ENCODE results near the gene SP3.

DNA sequence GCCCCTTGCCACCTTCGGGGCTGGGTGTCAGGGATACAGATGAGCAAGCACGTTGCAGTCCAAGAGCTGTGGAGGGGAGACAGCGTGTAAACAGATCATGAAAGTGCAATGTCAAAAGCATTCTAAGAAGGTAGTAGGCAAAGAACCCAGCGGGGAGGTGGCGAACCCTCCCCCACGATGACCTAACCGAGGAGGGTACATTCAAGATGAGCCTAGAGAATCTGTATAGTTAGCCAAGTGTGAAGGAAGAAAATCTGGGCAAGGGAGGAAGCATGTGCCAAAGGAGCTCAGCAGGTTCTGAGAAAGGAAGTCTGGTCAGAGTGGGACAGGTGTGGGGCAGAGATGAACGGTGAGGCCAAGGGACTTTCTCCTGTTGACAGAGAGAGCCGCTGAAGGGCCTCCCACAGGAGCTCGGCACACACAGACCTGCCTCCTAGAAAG lies 106.9 kb downstream of the SP3 start:
- TF ChIP-seq, protein P1, sequence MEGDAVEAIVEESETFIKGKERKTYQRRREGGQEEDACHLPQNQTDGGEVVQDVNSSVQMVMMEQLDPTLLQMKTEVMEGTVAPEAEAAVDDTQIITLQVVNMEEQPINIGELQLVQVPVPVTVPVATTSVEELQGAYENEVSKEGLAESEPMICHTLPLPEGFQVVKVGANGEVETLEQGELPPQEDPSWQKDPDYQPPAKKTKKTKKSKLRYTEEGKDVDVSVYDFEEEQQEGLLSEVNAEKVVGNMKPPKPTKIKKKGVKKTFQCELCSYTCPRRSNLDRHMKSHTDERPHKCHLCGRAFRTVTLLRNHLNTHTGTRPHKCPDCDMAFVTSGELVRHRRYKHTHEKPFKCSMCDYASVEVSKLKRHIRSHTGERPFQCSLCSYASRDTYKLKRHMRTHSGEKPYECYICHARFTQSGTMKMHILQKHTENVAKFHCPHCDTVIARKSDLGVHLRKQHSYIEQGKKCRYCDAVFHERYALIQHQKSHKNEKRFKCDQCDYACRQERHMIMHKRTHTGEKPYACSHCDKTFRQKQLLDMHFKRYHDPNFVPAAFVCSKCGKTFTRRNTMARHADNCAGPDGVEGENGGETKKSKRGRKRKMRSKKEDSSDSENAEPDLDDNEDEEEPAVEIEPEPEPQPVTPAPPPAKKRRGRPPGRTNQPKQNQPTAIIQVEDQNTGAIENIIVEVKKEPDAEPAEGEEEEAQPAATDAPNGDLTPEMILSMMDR (conservative IDR thresholded peaks at IDR 0.05; ENCODE audit: low read depth, low read length): no peak
- no peak for TF ChIP-seq EZH2 (IDR thresholded peaks at IDR 0.05; ENCODE audit: borderline replicate concordance, low read depth, low read length, poor library complexity, severe bottlenecking)

Data from A673 (cell line).